ENCODE data around the gene EPB41L2.
"Not testable (repeated sequence)": the region's sequence is repeated elsewhere in the genome, so short reads cannot be mapped to it uniquely, and the experiment has no call there.

The EPB41L2 gene

DNA sequence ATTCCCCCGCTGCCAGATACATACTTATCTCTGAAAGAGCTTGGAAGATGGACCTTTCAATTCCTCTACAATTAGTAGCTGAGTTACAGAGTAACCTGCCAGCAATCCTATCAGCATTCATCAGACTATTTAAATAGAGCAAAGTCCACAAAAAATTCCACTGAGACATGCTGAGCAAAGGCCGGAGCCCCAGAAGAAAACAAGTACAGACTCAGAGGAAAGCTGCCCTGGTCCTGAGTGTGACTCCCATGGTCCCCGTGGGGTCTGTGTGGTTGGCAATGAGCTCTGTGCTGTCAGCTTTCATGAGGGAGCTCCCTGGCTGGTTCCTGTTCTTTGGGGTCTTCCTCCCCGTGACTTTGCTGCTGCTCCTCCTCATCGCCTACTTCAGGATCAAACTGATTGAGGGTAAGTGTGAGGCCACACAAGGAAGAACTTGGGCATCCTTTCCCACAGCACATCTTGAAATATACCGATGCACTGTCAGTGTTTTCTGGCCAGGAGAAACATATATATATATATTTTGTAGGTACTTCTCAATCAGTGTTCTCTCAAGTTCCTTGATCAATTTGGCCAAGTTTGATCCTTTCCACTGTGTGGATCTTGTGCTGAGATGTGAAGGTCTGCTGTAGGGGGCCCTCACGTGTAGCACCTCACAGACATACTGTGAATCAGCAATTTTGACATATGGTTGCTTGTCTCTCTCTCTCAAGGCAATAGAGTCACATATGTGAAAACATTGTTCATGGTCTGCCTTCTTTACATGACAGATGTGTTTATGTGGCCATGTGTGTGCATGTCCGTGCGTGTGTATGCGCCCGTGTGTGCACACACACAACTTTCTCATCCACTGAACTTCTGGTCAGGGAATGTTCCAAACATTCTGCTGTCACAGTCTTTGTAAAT lies 235.5 kb downstream of the EPB41L2 start, which contains the start of gene SMLR1:
TSS of gene SMLR1 (plus strand) at position 160 of the 903 bp plus-strand sequence. CDS start at position 168, 8 bp downstream.
- no peak for DNase-seq

DNA sequence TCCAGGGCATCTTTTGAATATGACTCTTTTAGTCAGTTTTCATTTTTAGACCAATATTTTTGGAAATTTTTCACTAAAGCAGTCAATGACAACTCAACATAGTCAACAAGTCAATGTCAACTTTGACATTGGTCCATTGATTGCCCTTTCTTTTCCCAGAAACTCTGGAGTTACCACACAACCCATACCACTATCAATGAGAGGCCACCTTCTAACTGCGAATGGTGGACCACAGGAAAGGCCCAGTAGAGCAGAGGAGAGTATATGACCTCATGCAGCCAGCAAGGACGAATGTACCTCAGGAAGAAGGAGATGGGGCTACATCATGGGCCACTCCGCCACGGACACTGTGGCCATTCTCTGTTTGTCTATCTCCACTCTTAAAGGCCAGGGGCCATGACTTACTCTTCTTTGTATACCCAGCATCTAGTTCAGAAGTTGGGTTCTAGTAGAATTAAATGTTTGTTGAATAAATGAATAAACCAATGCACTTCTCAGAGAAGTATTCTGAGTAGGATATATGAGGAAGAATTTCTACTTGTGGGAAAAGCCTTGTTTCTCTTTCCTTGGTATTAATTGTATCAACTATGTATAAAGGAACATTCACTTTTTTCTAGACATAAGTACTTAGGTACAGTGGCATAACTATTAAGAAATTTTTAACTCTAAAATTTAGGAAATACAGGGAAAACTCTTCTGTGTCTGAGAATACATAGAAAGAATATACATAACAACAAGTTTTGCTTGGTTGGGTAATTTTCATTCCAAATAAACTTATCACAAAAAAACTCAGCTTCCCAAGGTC lies 236.4 kb downstream of the EPB41L2 start:
- no peak for DNase-seq

DNA sequence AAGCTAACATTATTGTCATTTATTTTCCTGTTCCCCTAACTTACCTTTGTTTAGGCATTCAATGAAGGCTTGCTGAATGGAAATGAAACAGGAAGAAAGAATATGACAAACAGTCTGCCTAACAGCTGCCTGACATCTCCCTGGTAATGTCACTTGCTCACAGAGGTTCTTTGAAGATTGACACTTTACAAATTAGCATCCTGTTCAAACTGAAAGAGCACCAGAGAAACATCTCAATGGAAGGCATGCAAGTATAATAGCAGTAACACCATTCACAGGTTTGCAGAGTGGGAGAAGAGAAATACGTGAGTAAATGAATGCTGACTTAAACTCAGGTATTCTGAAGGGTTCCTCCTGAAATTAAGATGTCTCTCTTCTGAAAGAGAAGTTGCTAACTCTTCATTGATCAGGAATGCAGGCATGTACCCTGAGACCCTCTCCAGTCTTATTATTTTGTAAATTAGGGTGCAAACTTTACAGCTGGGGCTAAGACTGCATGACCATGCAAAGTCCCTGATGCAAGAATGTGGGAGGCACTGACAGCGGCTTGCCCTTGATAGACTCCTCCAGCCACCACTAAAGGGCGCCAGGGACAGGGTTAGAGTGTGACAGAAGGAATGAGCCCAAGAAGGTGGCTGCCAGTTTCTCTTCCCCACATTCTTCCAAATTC lies 237.1 kb downstream of the EPB41L2 start:
- DNase-seq = no peak

DNA sequence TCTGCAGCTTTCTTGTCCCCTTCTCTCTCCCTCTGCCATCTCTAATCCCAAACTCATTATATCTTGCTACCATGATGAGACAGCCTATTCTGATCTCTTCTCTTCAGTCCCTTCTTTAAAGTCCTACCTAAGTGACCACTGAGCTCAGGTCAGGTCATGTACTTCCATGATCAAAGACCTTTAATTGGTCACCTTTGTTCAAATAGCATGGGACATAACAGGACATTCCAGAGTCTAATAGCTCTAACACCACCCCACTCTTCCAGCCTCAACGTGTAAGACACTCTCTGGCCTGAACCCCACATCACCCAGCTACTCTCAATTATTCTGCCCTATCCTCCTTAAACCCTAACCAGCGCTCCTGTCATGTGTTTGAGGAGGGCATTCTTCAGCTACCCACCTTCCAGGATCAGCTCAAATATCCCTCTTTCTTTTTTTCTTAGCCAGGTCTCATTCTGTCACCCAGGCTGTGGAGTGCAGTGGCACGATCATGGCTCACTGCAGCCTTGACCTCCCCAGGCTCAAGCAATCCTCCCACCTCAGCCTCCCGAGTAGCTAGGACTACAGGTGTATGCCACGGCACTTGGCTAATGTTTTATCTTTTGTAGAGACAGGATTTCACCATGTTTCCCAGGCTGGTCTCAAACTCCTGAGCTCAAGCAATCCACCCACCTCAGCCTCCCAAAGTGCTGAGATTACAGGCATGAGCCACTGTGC lies 237.9 kb downstream of the EPB41L2 start:
- DNase-seq = no peak

DNA sequence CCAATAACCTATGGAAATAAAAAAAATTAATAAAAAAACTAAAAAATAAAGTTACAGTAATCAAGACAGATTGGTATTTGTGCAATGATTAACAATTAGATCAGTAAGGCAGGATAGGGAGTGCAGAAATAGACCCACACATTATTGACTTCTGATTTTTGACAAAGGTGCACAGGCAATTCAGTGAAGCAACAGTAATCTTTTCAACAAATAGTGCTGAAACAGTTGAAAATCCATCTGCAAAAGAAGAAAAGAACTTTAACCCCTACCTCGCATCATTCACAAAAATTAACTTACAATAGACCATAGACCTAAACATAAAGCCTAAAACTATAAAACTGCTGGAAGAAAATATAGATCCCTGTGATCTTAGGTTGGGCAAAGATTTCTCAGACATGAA lies 240.3 kb downstream of the EPB41L2 start:
- no peak for DNase-seq

DNA sequence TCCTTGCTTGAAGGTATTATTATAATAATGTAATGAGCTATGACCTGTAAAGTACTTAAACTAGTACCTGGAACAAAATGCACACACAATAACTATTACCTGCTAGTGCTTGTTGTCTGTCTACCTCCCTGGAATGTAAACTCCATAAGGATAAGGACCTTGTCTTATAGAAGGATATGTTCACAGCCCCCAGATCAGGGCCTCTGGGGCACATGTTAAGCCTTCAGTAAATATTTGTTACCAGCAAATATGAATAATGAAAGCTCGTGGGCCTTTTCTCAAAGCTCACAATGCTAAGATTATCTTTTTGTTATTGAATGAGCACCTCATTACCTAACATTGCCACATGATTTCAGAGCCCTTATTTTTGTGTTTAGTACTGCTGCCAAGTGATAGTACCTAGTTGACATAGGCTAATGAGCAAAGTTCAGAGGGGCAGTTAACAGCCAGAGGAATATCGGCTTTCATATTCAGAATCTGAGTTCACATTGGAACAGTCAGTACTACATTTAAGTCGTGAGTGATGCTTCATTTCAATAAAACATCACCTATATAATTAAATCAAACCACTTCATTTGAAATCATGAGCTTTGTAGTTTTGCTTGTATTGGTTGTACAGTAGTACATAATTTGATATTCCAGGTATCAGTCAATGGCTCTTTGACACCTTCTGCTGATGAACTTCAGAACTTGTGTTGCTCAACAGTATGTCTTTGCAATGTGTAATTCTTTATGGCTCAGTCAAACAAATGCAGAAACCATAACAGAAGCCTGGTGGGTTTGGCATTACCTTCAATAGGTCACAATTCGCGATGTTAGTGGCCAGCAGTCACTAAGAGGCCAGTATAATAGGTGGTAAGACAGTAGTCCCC lies 247.6 kb downstream of the EPB41L2 start:
- DNase-seq = no peak

DNA sequence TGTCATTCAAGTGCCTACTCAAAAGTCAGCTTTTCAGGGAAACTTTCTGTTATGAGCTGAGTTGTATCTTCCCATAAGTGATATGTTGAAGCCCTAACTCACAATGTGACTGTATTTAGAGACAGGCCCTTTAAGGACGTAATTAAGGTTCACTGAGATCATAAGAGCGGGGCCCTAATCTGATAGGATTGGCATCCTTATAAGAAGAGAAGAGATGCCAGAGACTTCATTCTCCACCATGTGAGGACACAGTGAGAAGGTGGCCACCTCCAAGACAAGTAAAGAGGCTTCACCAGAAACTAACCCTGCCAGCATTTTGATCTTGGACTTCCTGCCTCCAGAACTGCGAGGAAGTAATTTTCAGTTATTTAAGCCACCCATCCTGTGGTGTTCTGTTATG lies 248.5 kb downstream of the EPB41L2 start:
- no peak for DNase-seq

DNA sequence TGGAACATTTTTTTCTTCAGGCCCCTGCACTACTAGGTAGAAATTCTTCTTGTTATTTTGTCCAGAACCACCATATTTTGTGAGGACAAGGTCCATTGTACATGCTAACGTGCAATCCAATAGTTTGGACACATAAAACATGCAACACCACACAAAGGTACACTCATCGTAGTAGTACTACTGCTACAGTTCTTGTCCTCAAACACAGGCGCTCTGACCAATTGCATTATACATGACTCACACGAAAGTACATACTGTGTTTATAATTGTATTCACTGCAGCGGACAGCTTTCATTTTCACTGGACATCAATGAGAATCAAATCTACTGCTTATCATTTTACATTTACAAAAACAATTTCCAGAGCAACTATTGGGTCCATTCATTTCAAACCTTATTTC lies 251.1 kb downstream of the EPB41L2 start:
- no peak for DNase-seq

DNA sequence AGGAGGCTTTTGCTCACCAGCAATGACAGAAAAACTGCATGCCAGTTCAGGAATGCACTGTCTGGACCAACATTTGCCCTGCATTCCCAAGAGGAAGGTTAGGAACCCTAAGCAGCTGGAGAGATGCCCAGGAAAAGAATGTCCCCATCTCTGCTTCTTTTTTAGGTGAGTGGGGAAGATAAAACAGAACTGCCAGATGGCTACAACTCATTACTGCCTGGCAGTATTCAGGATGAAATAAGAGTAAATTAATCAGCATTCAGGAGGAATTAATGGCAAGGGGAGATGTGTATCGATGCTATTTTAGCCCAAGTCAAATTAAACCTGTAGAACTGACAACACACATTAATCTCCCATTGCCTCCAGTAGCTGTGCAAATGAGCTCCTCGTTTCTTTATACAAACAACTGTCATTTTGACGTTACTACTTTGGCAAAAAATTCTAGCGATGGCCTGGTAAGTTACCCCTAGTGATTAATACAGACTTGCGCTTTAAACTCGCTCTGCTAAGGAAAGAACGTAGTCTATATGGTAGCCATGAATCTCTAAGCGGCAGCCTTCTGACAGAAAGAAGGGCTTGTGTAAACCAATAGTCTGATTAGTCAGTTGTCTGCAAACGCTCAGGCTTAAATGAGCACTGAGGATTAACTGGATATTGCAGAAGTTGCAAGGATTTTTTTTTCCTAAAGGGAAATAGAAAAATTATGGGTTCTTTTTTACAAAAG lies 252.6 kb downstream of the EPB41L2 start:
- DNase-seq = peak; percentile 5

DNA sequence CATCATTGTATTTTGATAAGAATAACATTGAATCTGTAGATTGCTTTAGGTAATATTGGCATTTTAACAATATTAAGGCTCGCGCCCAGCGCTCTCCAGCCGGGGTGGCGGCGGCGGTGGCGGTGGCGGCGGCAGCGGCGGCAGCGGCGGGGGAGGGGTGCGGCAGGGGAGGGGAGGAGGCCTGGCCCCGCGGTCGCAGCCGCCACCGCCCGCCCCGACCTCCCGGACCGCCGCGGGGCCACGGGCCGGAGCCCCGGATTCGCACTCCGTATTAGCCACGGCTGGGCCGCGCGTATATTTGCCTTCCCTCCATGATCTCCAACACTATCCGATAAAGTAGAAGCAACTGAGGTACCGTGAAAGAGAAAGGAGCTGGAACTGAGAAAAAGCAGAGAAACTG lies 261.7 kb downstream of the EPB41L2 start:
- not testable (repeated sequence) for DNase-seq

DNA sequence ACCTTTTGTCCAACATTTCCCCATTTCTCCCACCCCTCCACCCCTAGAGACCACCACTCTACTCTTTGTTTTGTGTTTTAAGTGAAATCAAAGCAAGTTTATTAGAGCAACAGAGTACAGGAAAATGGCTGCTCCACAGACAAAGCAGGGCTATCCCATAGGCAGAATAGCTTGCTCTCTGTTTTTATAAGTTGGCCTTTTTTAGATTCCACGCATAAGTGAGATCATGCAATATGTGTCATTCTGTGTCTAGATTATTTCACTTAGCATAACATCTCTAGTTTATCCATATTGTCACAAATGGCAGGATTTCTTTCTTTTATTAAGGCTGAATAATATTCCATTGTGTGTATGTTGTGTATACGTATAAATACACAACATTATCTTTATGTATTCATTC lies 266.0 kb downstream of the EPB41L2 start:
- no peak for DNase-seq

DNA sequence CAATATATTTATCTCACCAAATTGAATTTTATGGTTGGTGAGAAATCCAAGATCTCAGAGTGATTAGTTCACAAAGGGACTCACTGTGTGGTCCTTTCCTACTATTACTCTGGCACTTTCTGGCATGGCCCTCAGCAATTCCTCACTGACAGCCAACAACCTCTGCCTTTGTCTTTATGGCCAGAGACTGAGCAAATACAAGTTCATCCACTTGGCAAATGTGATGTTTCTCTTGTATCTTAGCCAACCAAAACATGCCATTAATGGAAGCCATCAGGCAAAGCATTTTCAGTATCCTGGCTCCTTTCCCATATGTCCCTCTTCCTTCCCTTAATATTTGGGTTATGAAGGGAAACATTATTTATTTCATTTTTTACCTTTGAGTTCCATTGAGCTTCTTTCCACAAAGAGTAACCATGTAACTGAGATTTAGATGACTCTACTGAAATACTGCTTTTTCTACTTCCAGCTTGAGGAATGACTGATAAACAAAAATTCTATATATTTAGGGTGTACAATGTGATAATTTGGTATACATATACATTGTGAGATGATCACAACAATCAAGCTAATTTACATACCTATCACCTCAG lies 266.6 kb downstream of the EPB41L2 start:
- DNase-seq = peak; percentile 47

DNA sequence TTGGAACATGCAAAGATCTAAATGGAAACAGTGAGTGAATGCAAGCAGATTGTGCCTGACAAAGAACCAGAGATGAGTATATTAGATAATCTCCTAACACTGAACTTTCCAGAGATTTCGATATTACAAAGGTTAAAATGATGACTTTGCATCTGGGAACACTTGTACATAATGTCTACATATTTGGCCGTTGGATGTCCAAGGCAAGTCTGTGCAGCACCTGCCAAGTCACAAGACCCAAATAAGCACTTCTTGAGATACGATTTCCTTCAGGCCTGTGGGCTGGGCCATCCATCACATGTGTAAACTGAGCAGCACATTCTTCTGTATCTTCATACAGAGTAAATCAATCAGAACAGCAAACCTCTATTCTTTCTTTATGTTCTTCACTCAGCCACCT lies 268.3 kb downstream of the EPB41L2 start:
- DNase-seq = no peak

DNA sequence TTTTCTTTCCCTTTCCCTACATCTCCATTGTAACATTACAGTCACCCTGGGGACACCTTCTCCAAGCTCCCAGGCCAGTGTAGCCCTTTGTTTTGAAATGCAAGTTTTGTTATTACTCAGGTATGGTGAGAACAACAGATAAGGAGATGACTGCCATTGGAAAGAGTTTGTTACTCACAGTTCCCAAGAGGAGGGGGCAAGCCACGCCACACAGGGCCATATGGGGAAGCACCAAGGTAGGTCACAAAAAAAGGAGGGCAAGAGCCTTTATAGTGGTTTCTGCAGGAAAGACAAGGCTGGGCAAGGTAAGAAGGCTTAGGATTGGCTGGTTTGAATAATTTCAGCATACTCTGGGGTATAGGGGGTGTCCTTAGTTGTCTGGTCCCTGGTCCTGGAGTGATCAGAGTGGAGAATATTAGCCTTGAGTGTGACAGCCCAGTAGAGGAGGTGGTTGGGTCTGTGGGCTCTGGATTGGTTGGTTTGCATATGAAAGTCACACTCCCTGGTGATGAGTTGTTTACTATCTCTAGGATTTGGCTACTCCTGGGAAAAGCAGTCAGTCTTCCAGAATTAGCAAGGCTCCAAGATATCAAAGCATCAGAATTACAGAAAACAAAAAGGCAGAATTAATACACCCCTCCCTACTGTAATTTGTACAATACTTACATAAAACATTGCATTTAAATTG lies 268.9 kb downstream of the EPB41L2 start:
- DNase-seq = no peak
